H1 (cell line): ENCODE measurements around the gene SP1. TPM values are rescaled to one million over a fixed set of nuclear protein-coding genes. Genes with fewer than 3 reads are reported as not detected.

Experiments
- CTCF ChIA-PET: fragments of 300-600 bp; sonication (Branson Sonifier 250); formaldehyde crosslinking; loops from one replicate; lab custom pipeline; 2021; ENCODE audit not compliant: partially characterized antibody; lab: Charles Lee
- POLR2A ChIA-PET: fragments of 300-600 bp; sonication (Branson Sonifier 250); formaldehyde crosslinking; loops from one replicate; lab custom pipeline; 2021; ENCODE audit warnings: inconsistent platforms; ENCODE audit not compliant: partially characterized antibody; lab: Charles Lee
- DNase-seq, 2 experiments: peaks; one replicate each; pipeline versions ENCODE4 v3.0.0 to v3.0.0-alpha.2; 2010 to 2022; ENCODE audit warnings: low spot score in 2 of 2, low read depth in 1 of 2, mixed read lengths in 1 of 2
- FAIRE-seq: peaks from 2 replicates; lab custom pipeline; 2011; peaks lifted over from hg19 to GRCh38; lab: Jason Lieb, UNC
- H2AFZ ChIP-seq: 2 replicates; pipeline ENCODE4 v1.8.1; 2012; ENCODE audit warnings: low read length, inconsistent platforms
- H2AK5ac ChIP-seq: 2 replicates; pipeline ENCODE4 v1.6.1; 2013; ENCODE audit warnings: low read depth, low read length
- H2BK120ac ChIP-seq: replicated peaks from 2 replicates; pipeline ENCODE3; 2013; ENCODE audit warnings: low read depth, low read length, inconsistent platforms
- H2BK12ac ChIP-seq: 2 replicates; pipeline ENCODE4 v1.6.1; 2013; ENCODE audit warnings: low read depth, low read length
- H2BK15ac ChIP-seq: 2 replicates; pipeline ENCODE4 v1.6.1; 2013; ENCODE audit warnings: low read length
- H2BK20ac ChIP-seq: 2 replicates; pipeline ENCODE4 v1.6.1; 2013; ENCODE audit warnings: low read length
- H2BK5ac ChIP-seq: 2 replicates; pipeline ENCODE4 v1.6.1; 2013; ENCODE audit warnings: low read depth, low read length
- H3K14ac ChIP-seq: 2 replicates; pipeline ENCODE4 v1.6.1; 2013; ENCODE audit warnings: inconsistent platforms; ENCODE audit not compliant: insufficient read length
- H3K18ac ChIP-seq: 2 replicates; pipeline ENCODE4 v1.6.1; 2013; ENCODE audit warnings: low read length; ENCODE audit errors: extremely low read depth
- H3K23ac ChIP-seq: 2 replicates; pipeline ENCODE4 v1.6.1; 2013; ENCODE audit warnings: inconsistent platforms; ENCODE audit not compliant: insufficient read length
- H3K23me2 ChIP-seq: 2 replicates; pipeline ENCODE4 v1.6.1; 2013; ENCODE audit warnings: low read depth, low read length
- H3K27ac ChIP-seq: 2 replicates; pipeline ENCODE4 v1.6.1; 2011; ENCODE audit warnings: low read depth, low read length, inconsistent platforms
- H3K27me3 ChIP-seq, 4 experiments: replicated peaks in 1 of 4; 1 replicate in 1 of 4; 2 replicates in 3 of 4; pipeline versions ENCODE4 v1.6.1 to v1.8.1; 2011 to 2013; ENCODE audit warnings: low read length in 3 of 4, mild to moderate bottlenecking in 3 of 4, inconsistent platforms in 2 of 4, mixed read lengths in 2 of 4, moderate library complexity in 1 of 4; ENCODE audit not compliant: control insufficient read depth in 3 of 4, insufficient read depth in 3 of 4; ENCODE audit errors: extremely low read depth in 1 of 4
- H3K36me3 ChIP-seq, 4 experiments: 2 replicates each; pipeline versions ENCODE4 v1.6.1 to v1.8.1; 2011 to 2013; ENCODE audit warnings: mild to moderate bottlenecking in 4 of 4, low read length in 3 of 4, moderate library complexity in 2 of 4, control low read depth in 1 of 4, inconsistent platforms in 1 of 4; ENCODE audit not compliant: insufficient read depth in 4 of 4, control insufficient read depth in 2 of 4
- H3K4ac ChIP-seq: replicated peaks from 2 replicates; pipeline ENCODE3; 2013; ENCODE audit warnings: low read length, low read depth, mixed read lengths, inconsistent platforms; ENCODE audit not compliant: insufficient read length
- H3K4me1 ChIP-seq, 4 experiments: replicated peaks in 1 of 4; 1 replicate in 1 of 4; 2 replicates in 3 of 4; pipeline versions ENCODE4 v1.6.1 to v1.8.1; 2011 to 2013; ENCODE audit warnings: low read length in 3 of 4, inconsistent platforms in 2 of 4, mixed read lengths in 1 of 4; ENCODE audit not compliant: insufficient read depth in 4 of 4, control insufficient read depth in 3 of 4
- H3K4me2 ChIP-seq, 2 experiments: 2 replicates each; pipeline versions ENCODE4 v1.6.1 to v1.8.1; 2011 to 2013; ENCODE audit warnings: low read depth in 2 of 2, low read length in 2 of 2, control low read depth in 1 of 2, inconsistent platforms in 1 of 2, mild to moderate bottlenecking in 1 of 2; ENCODE audit not compliant: insufficient read depth in 1 of 2
- H3K4me3 ChIP-seq, 4 experiments: fragments of 200-600, 300-600 bp in 1 of 4; sonication (generic), shearing (Covaris generic), sonication (Bioruptor Twin) in 1 of 4; 2 replicates each; pipeline versions ENCODE4 v1.5.1 to v1.8.1; 2011 to 2016; ENCODE audit warnings: low read length in 4 of 4, low read depth in 3 of 4, control low read depth in 2 of 4, inconsistent platforms in 2 of 4, mild to moderate bottlenecking in 2 of 4, mixed read lengths in 1 of 4, moderate library complexity in 1 of 4; ENCODE audit not compliant: insufficient read depth in 2 of 4; ENCODE audit errors: extremely low read depth in 1 of 4
- H3K56ac ChIP-seq: replicated peaks from 2 replicates; pipeline ENCODE3; 2013; ENCODE audit warnings: low read depth, mild to moderate bottlenecking, mixed read lengths, low read length, inconsistent platforms; ENCODE audit not compliant: insufficient read length
- H3K79me1 ChIP-seq: 2 replicates; pipeline ENCODE4 v1.6.1; 2013; ENCODE audit warnings: low read depth, low read length, control low read depth
- H3K79me2 ChIP-seq, 2 experiments: 2 replicates each; pipeline versions ENCODE4 v1.6.1 to v1.8.1; 2012 to 2013; ENCODE audit warnings: low read length in 2 of 2, mild to moderate bottlenecking in 2 of 2, inconsistent platforms in 1 of 2; ENCODE audit not compliant: insufficient read depth in 2 of 2, control insufficient read depth in 1 of 2
- H3K9ac ChIP-seq, 4 experiments: replicated peaks in 1 of 4; 1 replicate in 1 of 4; 2 replicates in 3 of 4; pipeline versions ENCODE4 v1.6.1 to v1.8.1; 2011 to 2013; ENCODE audit warnings: low read depth in 3 of 4, low read length in 3 of 4, control low read depth in 2 of 4, mild to moderate bottlenecking in 2 of 4, moderate library complexity in 2 of 4, inconsistent platforms in 1 of 4; ENCODE audit errors: extremely low read depth in 1 of 4
- H3K9me3 ChIP-seq, 2 experiments: 2 replicates each; pipeline versions ENCODE4 v1.6.1 to v1.8.1; 2012 to 2013; ENCODE audit warnings: mild to moderate bottlenecking in 2 of 2, moderate library complexity in 2 of 2, control low read depth in 1 of 2, inconsistent platforms in 1 of 2, low read depth in 1 of 2, low read length in 1 of 2, mixed read lengths in 1 of 2; ENCODE audit not compliant: insufficient read depth in 2 of 2
- H4K20me1 ChIP-seq, 2 experiments: replicated peaks in 1 of 2; 2 replicates each; pipeline versions ENCODE3 to v1.8.1; 2011 to 2013; ENCODE audit warnings: inconsistent platforms in 2 of 2, low read length in 2 of 2, mild to moderate bottlenecking in 1 of 2; ENCODE audit not compliant: insufficient read depth in 2 of 2, control insufficient read depth in 1 of 2
- H4K5ac ChIP-seq: 2 replicates; pipeline ENCODE4 v1.6.1; 2013; ENCODE audit warnings: low read length, low read depth, mixed read lengths, inconsistent platforms; ENCODE audit not compliant: insufficient read length
- H4K8ac ChIP-seq: 2 replicates; pipeline ENCODE4 v1.8.0; 2013; ENCODE audit warnings: mild to moderate bottlenecking, moderate library complexity, low read length, inconsistent platforms; ENCODE audit not compliant: insufficient read depth; ENCODE audit errors: extremely low read depth
- H4K91ac ChIP-seq: replicated peaks from 2 replicates; pipeline ENCODE3; 2013; ENCODE audit warnings: low read length, mixed read lengths, inconsistent platforms; ENCODE audit not compliant: insufficient read length
- ASH2L ChIP-seq: fragments of 200-600, 300-600 bp; sonication (generic); IDR thresholded peaks from one replicate; pipeline ENCODE4 v1.7.1; 2017; ENCODE audit warnings: low read length
- CTBP2 ChIP-seq: IDR thresholded peaks from 2 replicates; pipeline ENCODE4 v1.7.0; 2011; ENCODE audit warnings: borderline replicate concordance, mild to moderate bottlenecking, moderate library complexity, mixed read lengths, low read length; ENCODE audit not compliant: insufficient read depth, insufficient read length
- GTF2F1 ChIP-seq: IDR thresholded peaks from 2 replicates; pipeline ENCODE4 v1.6.1; 2012; ENCODE audit warnings: low read depth, low read length, improper control_type of control experiment, borderline replicate concordance
- NANOG ChIP-seq: IDR thresholded peaks from 2 replicates; pipeline ENCODE4 v1.6.1; 2011; ENCODE audit warnings: low read length, low read depth, mild to moderate bottlenecking, inconsistent platforms; ENCODE audit not compliant: insufficient read depth, poor library complexity, severe bottlenecking
- NRF1 ChIP-seq: IDR thresholded peaks from 2 replicates; pipeline ENCODE4 v1.6.1; 2011; ENCODE audit warnings: mild to moderate bottlenecking, low read depth, low read length, improper control_type of control experiment
- SP2 ChIP-seq: IDR thresholded peaks from 2 replicates; pipeline ENCODE4 v1.6.1; 2012; ENCODE audit warnings: mild to moderate bottlenecking, low read length, inconsistent platforms
- SRF ChIP-seq: IDR thresholded peaks from 2 replicates; pipeline ENCODE4 v1.6.1; 2011; ENCODE audit warnings: mild to moderate bottlenecking, low read depth, low read length, moderate library complexity
- WGBS, 2 experiments: shearing (Covaris generic) in 1 of 2; methylation state at CpG; one replicate each; pipeline versions ENCODE4 v1.1.6 to v1.1.7; 2013 to 2015; ENCODE audit warnings: low lambda C conversion rate in 2 of 2, mixed read lengths in 2 of 2, inconsistent platforms in 1 of 2, low coverage in 1 of 2, missing lambda C conversion rate in 1 of 2; ENCODE audit not compliant: insufficient replicate concordance in 2 of 2, insufficient coverage in 1 of 2, insufficient read length in 1 of 2; ENCODE audit errors: extremely low coverage in 1 of 2, missing lambda C conversion rate in 1 of 2; 5-methylcytosine and 5-hydroxymethylcytosine counted together
- polyA plus RNA-seq, 7 experiments: library from polyadenylated mRNA; depleted of rRNA in 3 of 7; stranded (reverse) in 5 of 7; unstranded in 2 of 7; fragments of >200 nt in 5 of 7; fragments of 200-250 nt in 2 of 7; gene quantifications; 1 replicate in 5 of 7; 2 replicates in 1 of 7; 4 replicates in 1 of 7; pipeline versions ENCODE4 v1.2.1 to v1.2.3, GENCODE V29; 2011 to 2013; ENCODE audit warnings: missing spikeins in 2 of 7, mixed read lengths in 2 of 7
- total RNA-seq: library from RNA; stranded (reverse); fragmentation: NEBNext Ultra II Directional; extraction: Animal tissue kit (Norgen Biotek cat#: 25700); gene quantifications from 2 replicates; pipeline ENCODE4 v1.2.1, GENCODE V29; 2021

SP1 gene
- total and polyA plus RNA-seq, 2 of the 8 experiments (the other 6 are each of a cell fraction or from before 2014, with no cell fraction given): 50.7 to 75.2 TPM

GRCh38 chr12:53413485-53414204 is 33.7 kb downstream of the SP1 start:
- Histone ChIP-seq H3K9ac (no peak overlapping the region), H3K4ac (no peak overlapping the region), H3K4me2 (no peak overlapping the region), H4K20me1 (peaks cover 2 to 7% of the 10 kb centered on the region in 2 experiments), H2AK5ac (no peak overlapping the region), H3K4me1 (no peaks in the 10 kb centered on the region; a peak in 1 of 7 replicates), H4K8ac (no peak overlapping the region), H3K36me3 (peaks cover 4 to 39% (median 29%) of the 10 kb centered on the region in 4 experiments; a peak in 7 of 8 replicates), H4K91ac (no peak overlapping the region), H3K27ac (no peak overlapping the region), H4K5ac (no peak overlapping the region), H3K18ac (no peak overlapping the region), H2BK120ac (no peak overlapping the region), H3K9me3 (no peaks in the 10 kb centered on the region), H3K4me3 (no peak overlapping the region), H3K79me2 (no peaks in the 10 kb centered on the region), H3K14ac (no peak overlapping the region), H3K79me1 (no peaks in the 10 kb centered on the region), H2BK20ac (no peak overlapping the region), H3K23me2 (no peaks in the 10 kb centered on the region), H2BK12ac (no peak overlapping the region), H3K56ac (no peak overlapping the region), H2AFZ (no peak overlapping the region), H2BK15ac (no peak overlapping the region), H3K27me3 (no peaks in the 10 kb centered on the region), H2BK5ac (no peak overlapping the region), H3K23ac (no peak overlapping the region)
- FAIRE-seq (no peak), DNase-seq (no peak)
- ChIA-PET POLR2A (interaction anchor here (0.7 to 1.4 kb wide), 4 partner anchors 10 to 145 kb away, joined by 3 to 5 read pairs (median 3); no protein-coding TSS in a partner anchor), CTCF (interaction anchor here (0.7 to 2.0 kb wide), 7 partner anchors 10 to 68 kb away, joined by 3 to 13 read pairs (median 3); no protein-coding TSS in a partner anchor)
- WGBS, 2 experiments: 89% methylated on average over 3 of the region's 3 CpGs; no CpG with 5 or more reads in 1 of the 2 experiments
- TF ChIP-seq GTF2F1 (no peak), NANOG (no peak), ASH2L (no peak), CTBP2 (no peak), NRF1 (no peak), SRF (no peak), SP2 (no peak)
